GM23338 (cell line): ENCODE measurements around the gene BLOC1S5.

Experiments
- CREB1 ChIP-seq: fragments of 250-450 bp; sonication (Bioruptor Pico); IDR thresholded peaks from 2 replicates; pipeline ENCODE4 v1.5.0; 2020; ENCODE audit warnings: low read depth, mild to moderate bottlenecking, moderate library complexity
- CTCF ChIP-seq, 2 experiments: fragments of 200-600 bp in 1 of 2; sonication (generic) in 1 of 2; conservative IDR thresholded peaks; 2 replicates each; pipeline versions ENCODE4 v1.5.1 to v1.6.1; 2016 to 2017; ENCODE audit warnings: antibody characterized with exemption in 2 of 2, low read depth in 2 of 2, mild to moderate bottlenecking in 2 of 2, moderate library complexity in 1 of 2
- ETS1 ChIP-seq: IDR thresholded peaks from 2 replicates; pipeline ENCODE4 v1.6.1; 2016; ENCODE audit warnings: antibody characterized with exemption
- EZH2 ChIP-seq: fragments of 200-600 bp; sonication (generic); IDR thresholded peaks from one replicate; pipeline ENCODE4 v1.8.0; 2017; ENCODE audit warnings: antibody characterized with exemption, mild to moderate bottlenecking, low read depth; ENCODE audit not compliant: unreplicated experiment
- EZH2phosphoT487 ChIP-seq: fragments of 200-600 bp; sonication (generic); IDR thresholded peaks from one replicate; pipeline ENCODE4 v1.8.1; 2018; ENCODE audit warnings: antibody characterized with exemption; ENCODE audit not compliant: unreplicated experiment
- JUNB ChIP-seq: IDR thresholded peaks from one replicate; pipeline ENCODE4 v1.6.1; 2016; ENCODE audit warnings: antibody characterized with exemption; ENCODE audit not compliant: unreplicated experiment
- POLR2AphosphoS5 ChIP-seq: IDR thresholded peaks from 2 replicates; pipeline ENCODE4 v1.6.1; 2016; ENCODE audit warnings: antibody characterized with exemption, low read depth
- REST ChIP-seq: IDR thresholded peaks from one replicate; pipeline ENCODE4 v1.6.1; 2018; ENCODE audit warnings: antibody characterized with exemption; ENCODE audit not compliant: unreplicated experiment
- STAT1 ChIP-seq: IDR thresholded peaks from one replicate; pipeline ENCODE4 v1.6.1; 2016; ENCODE audit warnings: antibody characterized with exemption; ENCODE audit not compliant: unreplicated experiment
- ZNF331 ChIP-seq: fragments of 250-450 bp; sonication (Bioruptor Pico); IDR thresholded peaks from 2 replicates; pipeline ENCODE4 v1.5.0; 2020; ENCODE audit warnings: low read depth, mild to moderate bottlenecking, moderate library complexity

GRCh38 chr6:8027965-8028651, 36.1 kb downstream of the BLOC1S5 start:
- TF ChIP-seq REST (no peak), EZH2 (no peak), CTCF (conservative IDR thresholded peaks at IDR 0.05; ENCODE audit: low read depth in 2 of 2) (no peak), JUNB (no peak), ETS1 (no peak), EZH2phosphoT487 (no peak), POLR2AphosphoS5 (no peak), CREB1 (CRISPR knock-in tag) (no peak), STAT1 (no peak), ZNF331 (CRISPR knock-in tag) (no peak)
